Colonic mucosa (tissue), 4 donors: ENCODE measurements around the gene FMN2. TPM values are rescaled to one million over a fixed set of nuclear protein-coding genes. Genes with fewer than 3 reads are reported as not detected.
A peak's percentile ranks its signal among the peaks of the same experiment; 100 is the strongest.
"Not testable (repeated sequence)": the region's sequence is repeated elsewhere in the genome, so short reads cannot be mapped to it uniquely, and the experiment has no call there.

Source experiments
- DNase-seq: peaks from one replicate; pipeline ENCODE4 v3.0.0-alpha.2; 2020
- H3K27ac ChIP-seq: fragments of 200-600 bp; one replicate; pipeline ENCODE4 v1.8.0; 2021
- H3K27me3 ChIP-seq: fragments of 200-600 bp; one replicate; pipeline ENCODE4 v1.8.0; 2021
- H3K36me3 ChIP-seq: fragments of 200-600 bp; one replicate; pipeline ENCODE4 v1.8.0; 2021
- H3K4me1 ChIP-seq: fragments of 200-600 bp; one replicate; pipeline ENCODE4 v1.8.0; 2021; ENCODE audit warnings: mild to moderate bottlenecking
- H3K4me3 ChIP-seq: fragments of 200-600 bp; one replicate; pipeline ENCODE4 v1.8.0; 2021
- H3K9ac ChIP-seq, 2 donors: one replicate each; pipeline ENCODE4 v1.7.0; 2013; ENCODE audit warnings: control low read depth in 2 of 2, low read depth in 2 of 2, low read length in 2 of 2
- H3K9me3 ChIP-seq: fragments of 200-600 bp; one replicate; pipeline ENCODE4 v1.8.0; 2021
- intact Hi-C: fragments of 100-400 bp; cut with DNase I; formaldehyde crosslinking; loops from one replicate; pipeline ENCODE4 v1.14.1; 2022
- total RNA-seq, 2 donors: library from RNA; stranded (reverse); fragmentation: NEBNext Ultra II Directional in 1 of 2; extraction: Animal tissue kit (Norgen Biotek cat#: 25700) in 1 of 2; gene quantifications; one replicate each; pipeline ENCODE4 v1.2.1, GENCODE V29; 2021
- TF ChIP-seq, protein P1 (sequence below): fragments of 200-600 bp; IDR thresholded peaks from one replicate; pipeline ENCODE4 v1.8.0; 2022; ENCODE audit warnings: antibody characterized with exemption, mild to moderate bottlenecking
- donor health status: healthy.
- donor health status: DM: no; HTN: no; CAD: no.
- donor health status: DM: no; HTN: no; CAD: no.

FMN2 gene
- total RNA-seq, 2 donors from 2014 or later, result 0.62 to 3.0 TPM

GRCh38 chr1:240271081-240271480, 179.4 kb downstream of the FMN2 start:
- no peaks in the 10 kb centered on the region for H3K4me1 ChIP-seq
- H3K9me3 ChIP-seq, result no peaks in the 10 kb centered on the region
- no peak for DNase-seq
- no peak overlapping the region for H3K9ac ChIP-seq
- no peak overlapping the region for H3K27ac ChIP-seq
- H3K27me3 ChIP-seq, result no peaks in the 10 kb centered on the region
- no peaks in the 10 kb centered on the region for H3K36me3 ChIP-seq
- H3K4me3 ChIP-seq, result no peak overlapping the region
- TF ChIP-seq, protein P1, sequence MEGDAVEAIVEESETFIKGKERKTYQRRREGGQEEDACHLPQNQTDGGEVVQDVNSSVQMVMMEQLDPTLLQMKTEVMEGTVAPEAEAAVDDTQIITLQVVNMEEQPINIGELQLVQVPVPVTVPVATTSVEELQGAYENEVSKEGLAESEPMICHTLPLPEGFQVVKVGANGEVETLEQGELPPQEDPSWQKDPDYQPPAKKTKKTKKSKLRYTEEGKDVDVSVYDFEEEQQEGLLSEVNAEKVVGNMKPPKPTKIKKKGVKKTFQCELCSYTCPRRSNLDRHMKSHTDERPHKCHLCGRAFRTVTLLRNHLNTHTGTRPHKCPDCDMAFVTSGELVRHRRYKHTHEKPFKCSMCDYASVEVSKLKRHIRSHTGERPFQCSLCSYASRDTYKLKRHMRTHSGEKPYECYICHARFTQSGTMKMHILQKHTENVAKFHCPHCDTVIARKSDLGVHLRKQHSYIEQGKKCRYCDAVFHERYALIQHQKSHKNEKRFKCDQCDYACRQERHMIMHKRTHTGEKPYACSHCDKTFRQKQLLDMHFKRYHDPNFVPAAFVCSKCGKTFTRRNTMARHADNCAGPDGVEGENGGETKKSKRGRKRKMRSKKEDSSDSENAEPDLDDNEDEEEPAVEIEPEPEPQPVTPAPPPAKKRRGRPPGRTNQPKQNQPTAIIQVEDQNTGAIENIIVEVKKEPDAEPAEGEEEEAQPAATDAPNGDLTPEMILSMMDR, result no peak
- intact Hi-C loops, result no loop called here

DNA sequence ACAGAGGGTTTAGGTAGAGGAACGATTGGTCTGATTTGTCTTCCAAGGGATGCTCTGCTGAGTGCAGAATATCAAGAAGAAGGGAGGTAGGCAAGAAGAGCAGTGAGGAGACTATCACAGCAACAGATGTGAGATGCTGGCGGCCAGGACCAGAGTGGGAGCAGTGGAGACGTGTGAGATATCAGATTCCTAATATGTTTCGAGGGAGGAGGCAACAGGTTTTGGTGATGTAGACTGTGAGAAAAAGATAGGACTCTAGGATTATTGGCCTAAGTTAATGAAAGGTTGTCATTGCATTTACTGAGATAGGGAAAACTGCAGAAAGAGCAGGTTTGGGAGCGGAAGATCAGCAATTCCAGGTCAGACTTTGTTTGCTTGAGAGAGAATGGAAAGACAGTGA, 182.9 kb downstream of the FMN2 start:
- H3K36me3 ChIP-seq, result no peaks in the 10 kb centered on the region
- H3K4me3 ChIP-seq, result no peak overlapping the region
- TF ChIP-seq, protein P1, result no peak
- no peak overlapping the region for H3K27ac ChIP-seq
- intact Hi-C loops, result no loop called here
- no peaks in the 10 kb centered on the region for H3K9me3 ChIP-seq
- no peaks in the 10 kb centered on the region for H3K4me1 ChIP-seq
- no peak for DNase-seq
- H3K27me3 ChIP-seq, result no peaks in the 10 kb centered on the region
- H3K9ac ChIP-seq, result no peak overlapping the region

- H3K27me3 ChIP-seq, DNase-seq, H3K36me3 ChIP-seq, H3K9me3 ChIP-seq, intact Hi-C loops, H3K9ac ChIP-seq, H3K4me3 ChIP-seq, H3K4me1 ChIP-seq, H3K27ac ChIP-seq: not testable (repeated sequence)
These were observed 183.5 kb downstream of the FMN2 start for GRCh38 chr1:240275219-240275618.

- intact Hi-C loops, result no loop called here
- H3K9ac ChIP-seq, result no peak overlapping the region
- no peaks in the 10 kb centered on the region for H3K9me3 ChIP-seq
- H3K4me1 ChIP-seq, result peaks cover 8% of the 10 kb centered on the region
- no peak overlapping the region for H3K27ac ChIP-seq
- TF ChIP-seq, protein P1, result no peak
- no peak for DNase-seq
- H3K4me3 ChIP-seq, result no peak overlapping the region
- H3K36me3 ChIP-seq, result no peaks in the 10 kb centered on the region
- no peaks in the 10 kb centered on the region for H3K27me3 ChIP-seq
These were observed 186.4 kb downstream of the FMN2 start for GRCh38 chr1:240278082-240278481.

- H3K9ac ChIP-seq, result no peak overlapping the region
- no peak overlapping the region for H3K4me3 ChIP-seq
- intact Hi-C loops, result no loop called here
- peak; percentile 34 for DNase-seq
- H3K4me1 ChIP-seq, result peaks cover 8% of the 10 kb centered on the region
- no peaks in the 10 kb centered on the region for H3K36me3 ChIP-seq
- H3K27me3 ChIP-seq, result no peaks in the 10 kb centered on the region
- TF ChIP-seq, protein P1, result no peak
- H3K9me3 ChIP-seq, result no peaks in the 10 kb centered on the region
- peak overlapping the region; percentile 19 for H3K27ac ChIP-seq
These were observed 189.1 kb downstream of the FMN2 start for GRCh38 chr1:240280560-240281322.

DNA sequence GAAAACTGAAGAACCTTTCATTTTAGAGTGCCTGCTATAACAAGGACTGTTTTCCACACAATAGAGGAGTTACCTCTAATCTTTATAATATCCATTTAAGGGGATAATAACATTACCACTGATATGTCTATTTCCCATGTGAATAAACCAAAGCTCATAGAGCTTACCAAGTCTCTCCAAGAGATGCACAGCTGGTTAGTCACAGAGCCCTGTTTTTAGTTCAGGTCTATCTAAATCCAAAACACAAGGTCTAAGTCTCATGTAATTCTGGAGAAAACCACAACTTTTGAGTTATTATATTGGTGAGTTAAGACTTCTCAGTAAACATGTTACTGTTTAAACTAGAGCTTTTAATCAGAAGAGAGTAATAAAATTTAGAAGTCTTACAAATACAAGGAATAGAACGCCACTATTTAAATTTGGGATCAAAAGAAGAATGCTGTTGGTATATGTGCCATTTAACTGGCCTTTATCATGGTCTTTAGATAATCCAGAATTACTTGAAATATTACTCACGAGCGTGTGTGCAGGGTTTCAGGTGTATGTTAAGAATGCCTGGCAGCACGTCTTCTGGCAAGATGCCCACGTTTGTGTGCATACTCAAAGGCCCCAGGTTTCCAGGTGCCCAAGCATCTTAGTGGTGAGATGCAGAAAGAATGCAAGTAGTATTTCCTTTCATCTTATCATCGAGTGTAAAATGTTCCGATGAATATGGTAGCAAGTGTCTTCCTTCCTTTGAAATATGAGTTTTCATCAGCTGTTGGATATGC, 190.6 kb downstream of the FMN2 start:
- DNase-seq, result peak; percentile 60
- TF ChIP-seq, protein P1, result no peak
- Histone ChIP-seq H3K36me3 (no peaks in the 10 kb centered on the region), H3K27ac (no peak overlapping the region), H3K4me1 (peaks cover 8% of the 10 kb centered on the region), H3K27me3 (no peaks in the 10 kb centered on the region), H3K9me3 (no peaks in the 10 kb centered on the region), H3K4me3 (no peak overlapping the region), H3K9ac (no peak overlapping the region)
- intact Hi-C loops, result no loop called here
